HL-60/S4 treated with retinoic acid at 250 ng/mL for 4 days and 3 days (cell line): ENCODE results near the gene NF2.

Experiments
- in situ Hi-C: fragments of 300-500 bp; cut with MboI; formaldehyde crosslinking; loops from 2 replicates; pipeline ENCODE4 v1.7.0; 2022; ENCODE audit warnings: low sequenced_read_pairs

NF2 gene

GRCh38 chr22:29661336-29661735 is 57.9 kb downstream of the NF2 start:
- in situ Hi-C loops: no loop called here

DNA sequence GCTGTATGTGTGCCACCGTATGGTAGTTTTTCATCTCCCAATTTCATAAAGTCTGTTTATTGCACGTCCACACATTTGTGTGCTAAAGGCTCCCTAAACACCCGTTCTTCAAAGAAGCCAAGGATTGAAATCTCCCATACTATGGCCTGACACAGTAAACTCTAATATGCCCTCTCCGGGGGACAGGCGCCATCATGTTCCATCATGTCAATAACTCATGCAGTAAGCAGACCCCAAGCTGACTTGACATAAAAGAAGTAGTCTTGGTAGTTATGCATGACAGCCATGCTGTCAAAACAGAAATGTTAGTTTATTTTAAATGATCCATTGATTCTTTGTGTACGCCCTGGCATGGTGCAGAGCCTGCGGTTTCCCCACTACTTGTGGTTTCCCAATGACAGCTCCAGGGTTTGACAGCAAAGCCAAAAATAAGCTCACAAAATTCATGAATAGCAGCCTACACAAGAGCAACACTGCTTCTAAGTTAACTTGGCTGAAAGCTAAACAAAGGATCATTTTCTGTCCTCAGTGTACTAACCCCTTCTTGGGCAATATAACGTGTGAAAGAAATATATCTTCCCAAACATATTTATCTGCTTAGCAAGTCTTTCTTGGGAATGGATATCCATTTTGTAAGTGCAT is 59.9 kb downstream of the NF2 start:
- in situ Hi-C loops: no loop called here

DNA sequence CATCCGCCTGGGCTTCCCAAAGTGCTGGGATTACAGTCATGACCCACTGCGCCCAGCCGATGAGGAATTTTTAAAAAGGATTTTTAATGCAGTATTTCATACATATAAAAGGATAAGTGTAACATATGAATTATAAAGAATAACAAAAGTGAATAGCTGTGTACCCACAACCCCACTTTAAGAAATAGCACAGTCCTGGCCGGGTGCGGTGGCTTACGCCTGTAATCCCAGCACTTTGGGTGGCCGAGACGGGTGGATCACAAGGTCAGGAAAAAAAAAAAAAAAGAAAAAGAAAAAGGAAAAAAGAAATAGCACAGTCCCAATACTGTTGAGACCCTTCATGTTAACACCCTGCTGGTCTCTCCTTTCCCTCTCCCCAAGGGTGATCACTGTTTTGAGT is 62.1 kb downstream of the NF2 start:
- in situ Hi-C loops: no loop called here

GRCh38 chr22:29668673-29669072 is 65.2 kb downstream of the NF2 start:
- in situ Hi-C loops: no loop called here

DNA sequence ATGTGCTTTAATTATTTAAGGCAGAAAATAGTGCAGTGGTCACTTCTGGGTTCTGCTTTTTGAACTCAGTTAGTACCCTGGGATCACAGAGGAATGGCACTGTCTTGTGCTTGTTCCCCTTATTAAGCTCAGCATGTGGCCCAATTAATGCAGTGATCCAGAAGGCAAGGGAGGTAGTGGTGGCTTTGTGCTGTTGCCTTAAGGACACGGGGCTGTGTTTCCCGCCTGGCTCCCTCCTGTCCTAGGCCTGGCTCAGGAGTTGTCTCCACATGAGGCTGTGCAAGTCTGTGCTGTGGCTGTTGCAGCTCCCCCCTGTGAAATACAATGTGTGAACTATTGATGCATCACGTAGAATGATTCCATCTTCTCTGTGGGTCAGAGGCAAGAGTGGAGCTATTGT is 67.2 kb downstream of the NF2 start:
- in situ Hi-C loops: no loop called here

DNA sequence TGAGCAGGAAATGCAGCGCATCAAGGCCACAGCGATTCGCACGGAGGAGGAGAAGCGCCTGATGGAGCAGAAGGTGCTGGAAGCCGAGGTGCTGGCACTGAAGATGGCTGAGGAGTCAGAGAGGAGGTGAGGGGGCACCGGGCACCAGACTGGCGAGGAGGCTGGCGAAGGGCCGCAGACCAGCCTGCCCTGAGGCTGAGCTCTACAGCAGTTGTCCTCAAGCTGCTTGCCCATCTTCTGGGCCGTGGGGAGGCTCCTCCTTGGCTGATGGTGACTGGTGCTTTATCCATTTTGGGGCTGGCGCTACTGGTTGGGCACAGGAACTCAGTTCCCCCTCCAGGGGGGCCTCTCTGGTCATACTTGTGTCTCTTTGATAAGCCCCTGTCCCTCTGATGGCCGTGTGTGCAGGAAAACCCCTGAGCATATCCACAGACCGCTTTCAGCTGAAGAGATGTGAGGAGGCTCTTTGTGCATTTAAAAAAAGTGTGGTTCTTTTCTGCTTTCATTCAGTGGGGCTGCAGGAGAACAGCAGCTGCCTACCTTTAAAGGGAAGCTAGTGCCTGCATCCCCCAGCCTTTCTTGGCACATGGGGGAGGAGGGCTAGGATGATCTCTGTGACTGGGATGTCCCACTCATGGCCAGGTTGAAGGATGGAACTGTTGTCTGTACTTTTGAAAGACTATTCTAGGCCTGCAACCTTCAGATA is 70.1 kb downstream of the NF2 start:
- in situ Hi-C loops: no loop called here

DNA sequence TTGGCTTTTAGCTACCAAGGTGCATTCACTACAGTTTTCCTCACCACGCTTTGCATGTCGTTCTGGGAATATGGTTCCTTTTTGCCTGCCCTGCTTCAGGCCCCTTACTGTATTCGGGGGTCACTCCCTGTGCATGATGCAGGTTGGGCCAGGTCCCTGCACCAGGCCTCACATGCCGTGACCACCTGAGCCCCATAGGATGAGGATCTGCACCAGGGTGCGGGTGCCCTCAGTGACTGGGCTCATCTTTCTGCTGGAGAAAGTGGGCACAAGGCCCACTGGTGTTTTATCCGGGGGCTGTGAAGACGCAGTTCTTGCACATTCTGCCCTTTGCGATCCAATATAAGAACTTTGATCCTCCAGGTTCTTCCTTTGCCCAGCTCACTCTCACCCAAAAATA is 70.7 kb downstream of the NF2 start:
- in situ Hi-C loops: no loop called here

GRCh38 chr22:29679316-29679715 is 75.9 kb downstream of the NF2 start:
- in situ Hi-C loops: no loop called here

GRCh38 chr22:29683536-29683935 is 80.1 kb downstream of the NF2 start:
- in situ Hi-C loops: no loop called here

- in situ Hi-C loops: no loop called here
Measured at GRCh38 chr22:29684244-29684643, 80.8 kb downstream of the NF2 start.

- in situ Hi-C loops: no loop called here
Measured at GRCh38 chr22:29689206-29689879, 85.9 kb downstream of the NF2 start.

GRCh38 chr22:29689880-29690213 is 86.4 kb downstream of the NF2 start:
- in situ Hi-C loops: no loop called here

- in situ Hi-C loops: no loop called here
Measured at GRCh38 chr22:29690476-29690875, 87.0 kb downstream of the NF2 start.

GRCh38 chr22:29691636-29692326 is 88.3 kb downstream of the NF2 start:
- in situ Hi-C loops: no loop called here

DNA sequence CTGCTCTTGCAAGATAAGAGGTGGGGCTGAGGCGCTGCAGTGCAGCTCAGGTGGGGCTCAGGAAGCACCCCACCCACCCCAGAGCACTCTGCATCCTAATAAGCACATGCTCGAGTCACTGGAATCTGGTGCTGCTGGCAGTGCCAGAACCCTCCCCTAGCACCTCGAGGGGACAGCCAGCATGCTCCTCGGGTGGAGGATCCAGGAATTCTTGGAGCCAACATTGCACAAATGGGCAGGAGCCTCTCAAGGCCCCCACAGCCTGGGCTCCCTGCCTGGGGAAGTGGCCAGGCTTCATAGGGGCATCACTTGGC is 88.9 kb downstream of the NF2 start:
- in situ Hi-C loops: no loop called here

DNA sequence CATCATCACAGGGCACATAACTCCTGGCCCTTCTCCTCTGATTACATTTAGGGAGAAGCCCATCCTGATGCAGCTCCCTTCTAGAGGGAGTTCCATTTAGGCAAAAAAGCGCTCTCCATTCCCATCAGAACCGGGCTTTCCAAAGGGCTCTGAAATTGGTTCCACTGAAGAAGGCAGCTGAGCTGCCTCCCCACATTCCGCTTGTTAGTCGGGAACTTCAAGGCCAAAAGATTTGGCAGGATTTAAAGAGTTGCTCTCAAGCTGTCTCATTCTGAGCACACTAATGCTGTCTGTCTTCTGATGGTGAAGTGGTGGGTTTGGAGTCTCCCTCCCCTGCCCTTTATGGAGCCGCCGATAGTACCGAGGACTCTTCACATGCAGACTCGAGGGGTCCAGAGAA is 89.7 kb downstream of the NF2 start:
- in situ Hi-C loops: no loop called here

DNA sequence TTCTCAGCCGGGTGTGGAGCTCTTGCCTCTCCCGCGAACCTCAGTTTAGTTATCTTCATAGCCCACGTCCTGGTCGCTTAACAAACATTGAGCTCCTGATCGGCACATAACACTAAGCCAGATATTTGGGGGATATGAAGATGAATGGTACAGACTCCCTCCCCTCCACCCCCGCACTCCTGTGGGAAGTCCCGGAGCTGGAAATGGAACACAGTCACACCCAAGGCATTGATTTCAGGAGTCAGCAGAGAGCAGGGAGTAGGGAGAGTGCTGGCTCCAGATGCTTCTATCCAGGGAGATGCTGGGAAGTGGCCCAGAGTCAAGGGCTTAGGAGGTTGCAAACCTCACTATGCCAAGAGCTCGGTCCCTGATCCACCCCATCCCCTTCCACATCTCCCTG is 90.2 kb downstream of the NF2 start:
- in situ Hi-C loops: no loop called here

DNA sequence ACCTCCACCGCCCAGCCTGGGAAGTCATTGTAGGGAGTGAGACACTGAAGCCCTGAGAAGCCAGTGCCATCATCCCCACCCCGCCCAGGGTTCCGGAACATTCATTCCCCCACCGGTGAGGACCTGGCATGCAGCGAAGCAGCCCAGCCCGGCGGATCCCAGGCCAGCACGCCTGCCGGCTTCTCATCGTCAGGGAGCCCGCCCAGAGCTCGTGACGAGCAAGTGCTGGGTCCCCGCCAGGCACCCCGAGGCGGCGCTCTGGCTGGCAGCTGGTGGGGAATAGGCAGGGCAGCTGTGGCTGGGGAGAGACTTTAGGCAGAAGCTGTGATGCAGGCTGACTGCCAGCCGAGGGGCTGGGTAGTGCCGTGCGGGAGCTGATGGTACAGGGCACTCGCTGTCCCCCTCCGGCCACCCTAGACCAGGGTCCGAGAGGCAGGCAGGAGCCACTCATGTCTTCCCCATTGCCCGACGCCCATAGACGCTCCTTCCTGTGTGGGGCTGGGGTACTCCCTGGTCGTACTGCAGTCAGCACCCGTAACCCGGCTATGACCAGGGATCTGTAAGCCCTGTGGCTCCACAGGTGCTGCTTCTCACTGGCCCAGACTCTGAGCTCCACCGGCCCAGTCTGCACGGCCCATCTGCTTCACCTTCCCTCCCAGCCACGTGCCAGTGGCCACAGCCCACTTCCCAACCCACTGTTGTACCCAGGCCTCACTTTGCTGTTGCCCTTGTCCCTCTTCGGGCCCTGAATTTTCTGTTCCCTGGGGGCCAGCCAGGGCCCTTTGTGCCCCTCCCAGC is 91.9 kb downstream of the NF2 start:
- in situ Hi-C loops: no loop called here

GRCh38 chr22:29697853-29698598 is 94.6 kb downstream of the NF2 start:
- in situ Hi-C loops: no loop called here

- in situ Hi-C loops: loop anchor here (25.0 kb wide), 1 partner anchor 112 kb away; no protein-coding TSS in a partner anchor
Measured at GRCh38 chr22:29700206-29700899, 96.9 kb downstream of the NF2 start.
